ENCODE data around the gene ABCA2. TPM values are rescaled to one million over a fixed set of nuclear protein-coding genes. Genes with fewer than 3 reads are reported as not detected.

Gene ABCA2
- total RNA-seq, 6 experiments from 2014 or later: 23.7 to 49.2 (median 34.2) TPM

GRCh38 chr9:136977649-136978072, 50.4 kb downstream of the ABCA2 start:
- H3K27ac ChIP-seq: no peak overlapping the region
- no CpG with 5 or more reads among the region's 33 CpGs for WGBS (ENCODE audit: insufficient coverage, low coverage, low lambda C conversion rate, missing lambda C conversion rate)
- no peak for ATAC-seq
- H3K27me3 ChIP-seq: no peaks in the 10 kb centered on the region
- H3K36me3 ChIP-seq: no peaks in the 10 kb centered on the region
- intact Hi-C loops (cut with DNase I): no loop called here
- H3K9me3 ChIP-seq: no peaks in the 10 kb centered on the region
- DNase-seq: no peak
- no peaks in the 10 kb centered on the region for H3K4me1 ChIP-seq
- TF ChIP-seq CTCF (IDR thresholded peaks at IDR 0.05): no peak
- no peak for TF ChIP-seq POLR2A (IDR thresholded peaks at IDR 0.05)
- H3K4me3 ChIP-seq: peak overlapping the region; percentile 16 to 29 (median 21)

GRCh38 chr9:136977223-136977622, 50.8 kb downstream of the ABCA2 start, which contains the start of gene PTGDS:
TSS of gene PTGDS (plus strand) at chr9:136977504. CDS start at chr9:136977579, 75 bp downstream.
- no peaks in the 10 kb centered on the region for H3K4me1 ChIP-seq
- DNase-seq (no peak), ATAC-seq (no peak)
- intact Hi-C loops (cut with DNase I): no loop called here
- WGBS (ENCODE audit: insufficient coverage, low coverage, low lambda C conversion rate, missing lambda C conversion rate): no CpG with 5 or more reads among the region's 10 CpGs
- TF ChIP-seq POLR2A (IDR thresholded peaks at IDR 0.05) (no peak), CTCF (IDR thresholded peaks at IDR 0.05) (no peak)
- no peaks in the 10 kb centered on the region for H3K27me3 ChIP-seq
- H3K9me3 ChIP-seq: no peaks in the 10 kb centered on the region
- no peak within 1 kb of the TSS for H3K27ac ChIP-seq
- peak within 1 kb of the TSS; percentile 16 to 29 (median 21) for H3K4me3 ChIP-seq
- no peaks in the 10 kb centered on the region for H3K36me3 ChIP-seq

- H3K27ac ChIP-seq: no peak overlapping the region
- TF ChIP-seq POLR2A (IDR thresholded peaks at IDR 0.05) (no peak), CTCF (IDR thresholded peaks at IDR 0.05) (no peak)
- H3K36me3 ChIP-seq: no peaks in the 10 kb centered on the region
- peak in 2 of 4 donors; percentile 6 to 13 for ATAC-seq
- no peaks in the 10 kb centered on the region for H3K9me3 ChIP-seq
- WGBS (ENCODE audit: insufficient coverage, low coverage, low lambda C conversion rate, missing lambda C conversion rate): 60% methylated on average over 1 of the region's 14 CpGs
- no peaks in the 10 kb centered on the region for H3K4me1 ChIP-seq
- no peak overlapping the region for H3K4me3 ChIP-seq
- no peak for DNase-seq
- H3K27me3 ChIP-seq: no peaks in the 10 kb centered on the region
- intact Hi-C loops (cut with DNase I): no loop called here
These were observed 52.4 kb downstream of the ABCA2 start for GRCh38 chr9:136975644-136976043.

GRCh38 chr9:136974817-136975535, 53.1 kb downstream of the ABCA2 start:
- Histone ChIP-seq H3K9me3 (no peaks in the 10 kb centered on the region), H3K4me3 (no peak overlapping the region), H3K36me3 (no peaks in the 10 kb centered on the region), H3K27ac (no peak overlapping the region), H3K27me3 (no peaks in the 10 kb centered on the region), H3K4me1 (no peaks in the 10 kb centered on the region)
- DNase-seq (no peak), ATAC-seq (no peak)
- intact Hi-C loops (cut with DNase I): no loop called here
- no peak for TF ChIP-seq CTCF (IDR thresholded peaks at IDR 0.05)
- no peak for TF ChIP-seq POLR2A (IDR thresholded peaks at IDR 0.05)
- 60% methylated on average over 1 of the region's 15 CpGs for WGBS (ENCODE audit: insufficient coverage, low coverage, low lambda C conversion rate, missing lambda C conversion rate)
